Measurements from ENCODE around the gene TSPAN32.

DNA sequence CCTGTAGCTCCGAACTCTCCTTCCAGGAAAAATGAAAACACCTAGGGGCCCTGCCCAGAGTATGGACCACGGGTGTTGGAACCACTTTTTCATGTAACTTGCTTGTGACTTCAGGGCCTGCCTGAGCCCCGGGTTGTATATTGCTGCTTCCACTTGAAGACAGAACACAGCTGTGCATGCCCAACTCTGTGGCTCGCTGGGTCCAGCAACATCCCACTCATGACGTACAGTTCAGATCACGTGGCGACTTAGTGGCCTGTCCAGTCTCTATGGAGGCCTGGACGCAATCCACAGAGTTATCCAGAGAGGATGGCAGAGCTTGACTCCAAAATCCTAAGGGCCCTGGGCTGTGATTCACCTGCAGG, 6.9 kb upstream of the TSPAN32 start:
- no peak for TF ChIP-seq POLR2A (IDR thresholded peaks at IDR 0.05)
- TF ChIP-seq, protein P1, sequence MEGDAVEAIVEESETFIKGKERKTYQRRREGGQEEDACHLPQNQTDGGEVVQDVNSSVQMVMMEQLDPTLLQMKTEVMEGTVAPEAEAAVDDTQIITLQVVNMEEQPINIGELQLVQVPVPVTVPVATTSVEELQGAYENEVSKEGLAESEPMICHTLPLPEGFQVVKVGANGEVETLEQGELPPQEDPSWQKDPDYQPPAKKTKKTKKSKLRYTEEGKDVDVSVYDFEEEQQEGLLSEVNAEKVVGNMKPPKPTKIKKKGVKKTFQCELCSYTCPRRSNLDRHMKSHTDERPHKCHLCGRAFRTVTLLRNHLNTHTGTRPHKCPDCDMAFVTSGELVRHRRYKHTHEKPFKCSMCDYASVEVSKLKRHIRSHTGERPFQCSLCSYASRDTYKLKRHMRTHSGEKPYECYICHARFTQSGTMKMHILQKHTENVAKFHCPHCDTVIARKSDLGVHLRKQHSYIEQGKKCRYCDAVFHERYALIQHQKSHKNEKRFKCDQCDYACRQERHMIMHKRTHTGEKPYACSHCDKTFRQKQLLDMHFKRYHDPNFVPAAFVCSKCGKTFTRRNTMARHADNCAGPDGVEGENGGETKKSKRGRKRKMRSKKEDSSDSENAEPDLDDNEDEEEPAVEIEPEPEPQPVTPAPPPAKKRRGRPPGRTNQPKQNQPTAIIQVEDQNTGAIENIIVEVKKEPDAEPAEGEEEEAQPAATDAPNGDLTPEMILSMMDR (IDR thresholded peaks at IDR 0.05 in 4 of 5, conservative IDR thresholded peaks at IDR 0.05 in 1 of 5) = no peak
